H9 (cell line): ENCODE results near the gene DLL4. TPM values are rescaled to one million over a fixed set of nuclear protein-coding genes. Genes with fewer than 3 reads are reported as not detected.

Source experiments
- DNase-seq: peaks from one replicate; pipeline ENCODE4 v3.0.0-alpha.2; 2017
- H2AFZ ChIP-seq: one replicate; pipeline ENCODE4 v1.6.1; 2013; ENCODE audit warnings: mild to moderate bottlenecking, low read length, control low read depth, moderate library complexity
- H2AK5ac ChIP-seq: 2 replicates; pipeline ENCODE4 v1.6.1; 2013; ENCODE audit warnings: low read length, control low read depth, mixed read lengths; ENCODE audit not compliant: insufficient read length
- H2BK120ac ChIP-seq: one replicate; pipeline ENCODE4 v1.6.1; 2013; ENCODE audit warnings: low read depth, mild to moderate bottlenecking, low read length, control low read depth, inconsistent platforms; ENCODE audit not compliant: poor library complexity, severe bottlenecking
- H2BK12ac ChIP-seq: 2 replicates; pipeline ENCODE4 v1.6.1; 2013; ENCODE audit warnings: low read length, control low read depth, mixed read lengths, low read depth; ENCODE audit not compliant: insufficient read length
- H2BK15ac ChIP-seq: 2 replicates; pipeline ENCODE4 v1.6.1; 2013; ENCODE audit warnings: low read depth, low read length, control low read depth
- H2BK20ac ChIP-seq: one replicate; pipeline ENCODE4 v1.6.1; 2013; ENCODE audit warnings: low read depth, mild to moderate bottlenecking, low read length, control low read depth, inconsistent platforms; ENCODE audit not compliant: poor library complexity, severe bottlenecking
- H2BK5ac ChIP-seq: 2 replicates; pipeline ENCODE4 v1.6.1; 2013; ENCODE audit warnings: low read length, control low read depth, mixed read lengths; ENCODE audit not compliant: insufficient read length
- H3K14ac ChIP-seq: 2 replicates; pipeline ENCODE4 v1.6.1; 2013; ENCODE audit warnings: low read length, control low read depth; ENCODE audit not compliant: insufficient read depth
- H3K18ac ChIP-seq: 2 replicates; pipeline ENCODE4 v1.6.1; 2013; ENCODE audit warnings: low read depth, mild to moderate bottlenecking, mixed read lengths, low read length, control low read depth; ENCODE audit not compliant: insufficient read length
- H3K23ac ChIP-seq: 2 replicates; pipeline ENCODE4 v1.6.1; 2013; ENCODE audit warnings: low read length, control low read depth, mixed read lengths, low read depth; ENCODE audit not compliant: insufficient read length
- H3K23me2 ChIP-seq: 2 replicates; pipeline ENCODE4 v1.6.1; 2013; ENCODE audit warnings: low read depth, mild to moderate bottlenecking, mixed read lengths, low read length, control low read depth; ENCODE audit not compliant: insufficient read length, poor library complexity, severe bottlenecking
- H3K27ac ChIP-seq: 2 replicates; pipeline ENCODE4 v1.5.1; 2013; ENCODE audit warnings: low read length, control low read depth, mixed read lengths, low read depth; ENCODE audit not compliant: insufficient read length
- H3K27me3 ChIP-seq: 2 replicates; pipeline ENCODE4 v1.6.1; 2013; ENCODE audit warnings: low read length, control low read depth, inconsistent platforms; ENCODE audit not compliant: insufficient read depth
- H3K4ac ChIP-seq: 2 replicates; pipeline ENCODE4 v1.6.1; 2013; ENCODE audit warnings: low read depth, mild to moderate bottlenecking, control low read depth, inconsistent platforms, low read length, moderate library complexity
- H3K4me1 ChIP-seq: 2 replicates; pipeline ENCODE4 v1.6.1; 2013; ENCODE audit warnings: low read length, control low read depth, inconsistent platforms; ENCODE audit not compliant: insufficient read depth
- H3K4me2 ChIP-seq: 2 replicates; pipeline ENCODE4 v1.6.1; 2013; ENCODE audit warnings: low read length, control low read depth, mixed read lengths; ENCODE audit not compliant: insufficient read length, insufficient read depth
- H3K56ac ChIP-seq: 2 replicates; pipeline ENCODE4 v1.6.1; 2013; ENCODE audit warnings: low read depth, mild to moderate bottlenecking, mixed read lengths, low read length, control low read depth; ENCODE audit not compliant: insufficient read length
- H3K79me1 ChIP-seq: 2 replicates; pipeline ENCODE4 v1.6.1; 2013; ENCODE audit warnings: low read depth, mild to moderate bottlenecking, moderate library complexity, low read length, control low read depth, inconsistent platforms; ENCODE audit not compliant: insufficient read depth, poor library complexity, severe bottlenecking
- H3K79me2 ChIP-seq: 2 replicates; pipeline ENCODE4 v1.6.1; 2013; ENCODE audit warnings: low read length, control low read depth, inconsistent platforms; ENCODE audit not compliant: insufficient read depth
- H3K9ac ChIP-seq: 2 replicates; pipeline ENCODE4 v1.6.1; 2013; ENCODE audit warnings: low read length, control low read depth, mixed read lengths; ENCODE audit not compliant: insufficient read length; ENCODE audit errors: extremely low read depth
- H3K9me3 ChIP-seq: one replicate; pipeline ENCODE4 v1.6.1; 2013; ENCODE audit warnings: low read depth, low read length, inconsistent platforms; ENCODE audit not compliant: control insufficient read depth
- H3T11ph ChIP-seq: one replicate; pipeline ENCODE4 v1.6.1; 2013; ENCODE audit warnings: mild to moderate bottlenecking, low read length, control low read depth, inconsistent platforms
- H4K20me1 ChIP-seq: one replicate; pipeline ENCODE4 v1.6.1; 2013; ENCODE audit not compliant: control insufficient read depth, insufficient read length, insufficient read depth
- H4K5ac ChIP-seq: 2 replicates; pipeline ENCODE4 v1.6.1; 2013; ENCODE audit warnings: low read depth, mild to moderate bottlenecking, mixed read lengths, low read length, control low read depth; ENCODE audit not compliant: insufficient read length
- H4K8ac ChIP-seq: replicated peaks from 2 replicates; pipeline ENCODE4 v1.6.1; 2013; ENCODE audit warnings: low read length, control low read depth, mixed read lengths, low read depth; ENCODE audit not compliant: insufficient read length
- H4K91ac ChIP-seq: 2 replicates; pipeline ENCODE4 v1.6.1; 2013; ENCODE audit warnings: low read depth, mild to moderate bottlenecking, moderate library complexity, mixed read lengths, low read length, control low read depth; ENCODE audit not compliant: insufficient read length
- H3K27ac Mint-ChIP-seq, 3 experiments: 2 replicates in 2 of 3; 3 replicates in 1 of 3; pipeline ENCODE4 v1.8.0; 2020 to 2021; ENCODE audit warnings: mixed read lengths in 3 of 3, mild to moderate bottlenecking in 1 of 3, moderate library complexity in 1 of 3
- H3K27me3 Mint-ChIP-seq: 2 replicates; pipeline ENCODE4 v1.8.0; 2021; ENCODE audit warnings: low read depth, mild to moderate bottlenecking, moderate library complexity, mixed read lengths
- H3K36me3 Mint-ChIP-seq, 3 experiments: 2 replicates in 2 of 3; 3 replicates in 1 of 3; pipeline ENCODE4 v1.8.0; 2020 to 2021; ENCODE audit warnings: low read depth in 3 of 3, mixed read lengths in 3 of 3; ENCODE audit not compliant: insufficient read depth in 1 of 3
- H3K4me1 Mint-ChIP-seq, 2 experiments: 2 replicates each; pipeline ENCODE4 v1.8.0; 2020; ENCODE audit warnings: mixed read lengths in 2 of 2
- H3K4me3 Mint-ChIP-seq, 2 experiments: 2 replicates in 1 of 2; 3 replicates in 1 of 2; pipeline ENCODE4 v1.8.0; 2020 to 2021; ENCODE audit warnings: mild to moderate bottlenecking in 2 of 2, mixed read lengths in 2 of 2, moderate library complexity in 1 of 2
- H3K9me3 Mint-ChIP-seq, 2 experiments: 2 replicates in 1 of 2; 3 replicates in 1 of 2; pipeline ENCODE4 v1.8.0; 2020; ENCODE audit warnings: mild to moderate bottlenecking in 2 of 2, mixed read lengths in 2 of 2, moderate library complexity in 1 of 2
- WGBS: extraction: QIAGEN DNeasy Blood & Tissue Kit; methylation state at CpG from one replicate; pipeline ENCODE4 v1.1.7; 2013; ENCODE audit warnings: missing lambda C conversion rate, low lambda C conversion rate, mixed read lengths; ENCODE audit not compliant: insufficient read length; ENCODE audit errors: extremely low coverage; 5-methylcytosine and 5-hydroxymethylcytosine counted together
- total RNA-seq: library from RNA; stranded (reverse); gene quantifications from 2 replicates; pipeline ENCODE4 v1.2.1, GENCODE V29; 2021
- TF ChIP-seq, protein P1 (sequence below): fragments of 200-600 bp; sonication (generic); conservative IDR thresholded peaks from 3 replicates; pipeline ENCODE4 v1.8.0; 2021; ENCODE audit warnings: antibody characterized with exemption, mild to moderate bottlenecking

Gene DLL4
- total RNA-seq, 1 experiment from 2014 or later, result 0.28 TPM

DNA sequence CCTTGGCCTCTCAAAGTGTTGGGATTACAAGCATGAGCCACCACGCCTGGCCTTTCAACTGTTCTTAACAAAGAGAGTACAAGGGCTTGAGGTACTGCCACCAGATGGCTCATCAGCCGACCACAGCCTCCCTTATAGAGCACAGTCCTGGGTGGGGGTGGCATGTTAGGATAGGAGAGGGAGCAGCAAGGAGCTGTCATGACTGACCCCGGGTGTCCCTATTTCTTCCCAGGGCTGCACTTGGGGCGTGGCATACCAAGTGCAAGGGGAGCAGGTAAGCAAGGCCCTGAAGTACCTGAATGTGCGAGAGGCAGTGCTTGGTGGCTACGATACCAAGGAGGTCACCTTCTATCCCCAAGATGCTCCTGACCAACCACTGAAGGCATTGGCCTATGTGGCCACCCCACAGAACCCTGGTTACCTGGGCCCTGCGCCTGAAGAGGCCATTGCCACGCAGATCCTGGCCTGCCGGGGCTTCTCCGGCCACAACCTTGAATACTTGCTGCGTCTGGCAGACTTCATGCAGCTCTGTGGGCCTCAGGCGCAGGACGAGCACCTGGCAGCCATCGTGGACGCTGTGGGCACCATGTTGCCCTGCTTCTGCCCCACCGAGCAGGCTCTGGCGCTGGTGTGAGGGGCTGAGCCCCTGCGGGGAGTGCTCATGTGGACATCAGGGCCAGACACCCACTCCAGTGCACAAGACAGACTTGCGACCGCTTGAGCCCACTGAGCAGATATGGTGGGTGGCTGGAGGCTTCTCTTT is 26.2 kb downstream of the DLL4 start:
- no peak overlapping the region for H2BK20ac ChIP-seq
- no peaks in the 10 kb centered on the region for H3K79me1 ChIP-seq
- no peak overlapping the region for H3K18ac ChIP-seq
- no peak overlapping the region for H3K27ac Mint-ChIP-seq
- H3K27me3 Mint-ChIP-seq, result no peaks in the 10 kb centered on the region; the same call in none of the 2 replicates
- H3K27me3 ChIP-seq, result no peaks in the 10 kb centered on the region
- no peak overlapping the region for H4K91ac ChIP-seq
- H3K4ac ChIP-seq, result no peak overlapping the region
- H3K4me1 ChIP-seq, result peaks cover 3% of the 10 kb centered on the region; the same call in 1 of the 2 replicates
- no peak overlapping the region for H3K56ac ChIP-seq
- H3K14ac ChIP-seq, result no peak overlapping the region
- H3K4me2 ChIP-seq, result no peak overlapping the region
- H4K20me1 ChIP-seq, result no peaks in the 10 kb centered on the region
- H4K5ac ChIP-seq, result no peak overlapping the region
- H2BK12ac ChIP-seq, result no peak overlapping the region
- peaks cover 18 to 35% (median 29%) of the 10 kb centered on the region in 3 experiments for H3K36me3 Mint-ChIP-seq
- H3K27ac ChIP-seq, result no peak overlapping the region
- no peak overlapping the region for H3K23ac ChIP-seq
- no peak overlapping the region for H2AK5ac ChIP-seq
- H3K23me2 ChIP-seq, result peaks cover 18% of the 10 kb centered on the region
- WGBS, result no CpG with 5 or more reads among the region's 20 CpGs
- no peak overlapping the region for H2BK120ac ChIP-seq
- H3K9ac ChIP-seq, result no peak overlapping the region
- no peak overlapping the region for H2BK5ac ChIP-seq
- peak overlapping the region; percentile 87 to 96; a peak in 4 of 5 replicates for H3K4me3 Mint-ChIP-seq
- H2AFZ ChIP-seq, result no peak overlapping the region
- H3K9me3 ChIP-seq, result no peaks in the 10 kb centered on the region
- H4K8ac ChIP-seq, result no peak overlapping the region
- no peak overlapping the region for H3T11ph ChIP-seq
- H3K9me3 Mint-ChIP-seq, result no peaks in the 10 kb centered on the region; a peak in 1 of 5 replicates
- H3K4me1 Mint-ChIP-seq, result peaks cover 49 to 62% of the 10 kb centered on the region in 2 experiments
- TF ChIP-seq, protein P1, sequence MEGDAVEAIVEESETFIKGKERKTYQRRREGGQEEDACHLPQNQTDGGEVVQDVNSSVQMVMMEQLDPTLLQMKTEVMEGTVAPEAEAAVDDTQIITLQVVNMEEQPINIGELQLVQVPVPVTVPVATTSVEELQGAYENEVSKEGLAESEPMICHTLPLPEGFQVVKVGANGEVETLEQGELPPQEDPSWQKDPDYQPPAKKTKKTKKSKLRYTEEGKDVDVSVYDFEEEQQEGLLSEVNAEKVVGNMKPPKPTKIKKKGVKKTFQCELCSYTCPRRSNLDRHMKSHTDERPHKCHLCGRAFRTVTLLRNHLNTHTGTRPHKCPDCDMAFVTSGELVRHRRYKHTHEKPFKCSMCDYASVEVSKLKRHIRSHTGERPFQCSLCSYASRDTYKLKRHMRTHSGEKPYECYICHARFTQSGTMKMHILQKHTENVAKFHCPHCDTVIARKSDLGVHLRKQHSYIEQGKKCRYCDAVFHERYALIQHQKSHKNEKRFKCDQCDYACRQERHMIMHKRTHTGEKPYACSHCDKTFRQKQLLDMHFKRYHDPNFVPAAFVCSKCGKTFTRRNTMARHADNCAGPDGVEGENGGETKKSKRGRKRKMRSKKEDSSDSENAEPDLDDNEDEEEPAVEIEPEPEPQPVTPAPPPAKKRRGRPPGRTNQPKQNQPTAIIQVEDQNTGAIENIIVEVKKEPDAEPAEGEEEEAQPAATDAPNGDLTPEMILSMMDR, result no peak
- no peaks in the 10 kb centered on the region; the same call in 1 of the 2 replicates for H3K79me2 ChIP-seq
- DNase-seq, result no peak
- no peak overlapping the region for H2BK15ac ChIP-seq
